Renal pelvis (tissue), 4 donors: ENCODE measurements around the gene SLC31A2. TPM values are rescaled to one million over a fixed set of nuclear protein-coding genes. Genes with fewer than 3 reads are reported as not detected.

Source experiments
- DNase-seq: peaks from one replicate; pipeline ENCODE4 v3.0.0-alpha.2; 2013
- polyA plus RNA-seq, 3 donors: library from polyadenylated mRNA; unstranded; fragments of 120-200 nt; gene quantifications; one replicate each; pipeline ENCODE4 v1.2.1, GENCODE V29; 2013; ENCODE audit not compliant: insufficient read length in 3 of 3

SLC31A2 gene
- polyA plus RNA-seq, 3 donors, result 2.5 to 3.8 (median 3.3) TPM

DNA sequence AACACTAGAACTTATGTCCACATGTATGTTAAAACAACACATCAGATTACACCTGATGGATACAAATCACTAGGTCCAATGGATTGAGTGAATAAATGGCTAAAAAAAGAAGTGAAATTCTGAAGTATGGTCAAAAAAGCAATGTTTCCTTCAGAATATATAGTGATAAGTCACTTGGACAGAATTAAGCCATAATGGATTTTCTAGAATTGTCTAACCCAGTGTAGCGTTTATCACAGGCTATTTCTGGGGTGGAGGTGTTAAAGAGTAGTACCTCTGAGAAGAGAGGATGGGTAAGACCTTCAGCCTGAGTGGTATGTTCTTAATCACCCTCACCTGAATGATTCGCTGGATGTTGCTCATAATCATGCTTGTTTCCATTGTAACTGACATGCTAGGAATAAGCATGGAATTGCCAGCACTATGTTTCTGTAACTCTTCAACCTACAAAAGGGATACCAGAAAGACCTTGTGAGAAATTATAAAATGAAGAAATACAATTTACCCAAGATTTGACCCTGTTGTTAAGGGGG lies 33.2 kb downstream of the SLC31A2 start:
- no peak for DNase-seq

DNA sequence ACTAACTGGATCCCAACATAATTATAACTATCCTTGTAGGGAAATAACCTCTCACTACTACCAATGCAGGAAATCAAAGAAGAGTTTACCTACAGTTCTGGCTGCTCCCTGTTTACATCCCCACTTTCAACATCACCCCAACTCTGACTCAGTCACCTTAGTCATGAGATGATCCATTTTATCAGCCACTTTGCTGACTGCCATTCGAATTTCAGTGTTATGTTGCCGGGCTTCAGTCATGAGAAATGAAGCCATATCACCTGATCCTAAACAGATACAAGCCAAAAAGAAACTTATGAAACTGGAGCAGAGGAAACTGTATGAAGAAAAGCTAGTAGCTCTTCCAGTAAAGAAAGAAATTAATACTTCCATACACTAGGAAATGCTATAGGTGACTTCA lies 33.7 kb downstream of the SLC31A2 start:
- no peak for DNase-seq

GRCh38 chr9:113185271-113185670 lies 34.5 kb downstream of the SLC31A2 start:
- no peak for DNase-seq

DNA sequence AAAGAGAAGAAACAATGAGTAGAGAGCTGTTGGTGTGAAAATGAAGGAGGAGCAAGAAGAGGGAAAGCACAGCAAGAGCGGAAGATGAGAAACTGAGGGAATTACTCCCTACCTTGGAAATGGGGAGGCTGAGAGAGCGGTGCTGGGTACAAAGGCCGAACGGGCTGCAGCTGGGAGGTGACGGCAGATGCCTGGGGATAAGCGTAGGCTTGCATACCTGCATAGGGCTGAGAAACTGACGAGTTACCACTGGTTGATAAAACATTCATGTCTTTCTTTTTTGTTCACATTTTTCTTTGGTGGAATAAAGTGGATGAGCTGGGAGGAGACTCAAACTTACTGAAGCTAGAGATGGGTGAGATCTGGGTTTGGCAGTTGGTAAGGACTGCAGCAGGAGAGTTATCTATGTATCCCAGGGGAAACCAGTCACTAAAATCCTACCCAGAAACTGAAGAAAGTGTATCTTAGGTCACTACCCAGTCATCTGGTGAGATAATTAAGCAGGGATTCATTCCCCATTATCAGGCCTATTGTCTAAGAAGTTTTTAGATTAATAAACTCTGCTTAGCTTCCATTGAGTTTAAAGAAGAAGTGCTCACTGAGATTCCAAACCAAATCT lies 35.4 kb downstream of the SLC31A2 start:
- DNase-seq, result no peak

DNA sequence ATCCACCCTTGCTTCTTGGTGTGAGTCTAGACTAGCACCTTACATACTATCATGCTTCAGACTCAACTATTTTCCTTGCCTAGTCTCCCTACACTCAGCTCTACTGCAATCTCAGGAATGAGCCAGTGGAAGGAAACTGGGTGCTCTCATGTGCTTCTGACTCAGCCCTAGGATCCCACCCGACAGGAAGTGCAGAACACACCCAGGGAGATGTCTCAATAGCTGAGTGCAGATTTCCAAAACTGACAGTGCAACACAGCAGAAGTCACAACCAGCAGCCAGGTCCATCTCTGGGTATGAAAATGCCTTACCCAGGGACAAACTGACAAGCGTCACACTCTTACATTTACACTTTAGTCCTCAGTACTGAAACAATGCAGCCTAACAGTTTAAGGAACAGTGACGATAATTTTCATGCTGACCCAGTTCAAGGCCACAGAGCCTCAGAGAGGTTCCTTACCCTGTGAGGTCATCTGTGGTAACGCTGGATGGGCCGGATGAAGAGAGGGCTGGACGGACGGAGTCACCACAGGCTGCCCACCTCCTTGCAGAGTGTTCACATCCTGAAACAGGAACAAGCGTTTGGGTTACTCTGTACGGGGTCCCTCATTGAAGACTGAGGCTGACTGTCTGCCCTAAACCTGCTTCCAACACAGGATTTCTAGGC lies 37.3 kb downstream of the SLC31A2 start:
- no peak for DNase-seq

GRCh38 chr9:113192455-113192854 lies 41.6 kb downstream of the SLC31A2 start:
- DNase-seq, result no peak

GRCh38 chr9:113199683-113200329 lies 49.0 kb downstream of the SLC31A2 start:
- DNase-seq, result no peak

DNA sequence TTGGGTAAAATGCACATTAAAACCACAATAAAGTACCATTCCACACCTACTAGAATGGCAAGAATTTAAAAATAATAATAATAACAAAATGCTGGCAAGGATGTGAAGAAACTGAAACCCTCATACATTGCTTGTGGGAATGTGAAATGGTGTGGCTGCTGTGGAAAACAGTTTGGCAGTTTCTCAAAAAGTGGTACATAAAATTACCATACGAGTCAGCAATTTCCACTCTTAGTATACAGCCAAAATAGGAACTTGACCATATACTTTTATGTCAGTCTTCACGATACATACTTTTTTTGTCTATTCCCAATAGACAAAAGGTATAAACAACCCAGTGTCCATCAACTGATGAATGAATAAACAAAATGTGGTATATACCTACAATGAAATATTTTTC lies 54.6 kb downstream of the SLC31A2 start:
- no peak for DNase-seq

- DNase-seq, result no peak
Measured at GRCh38 chr9:113205861-113206260, 55.1 kb downstream of the SLC31A2 start.

- no peak for DNase-seq
Measured at GRCh38 chr9:113210815-113211214, 60.0 kb downstream of the SLC31A2 start.

Other genes starting within 250 kb of the SLC31A2 start
- gene ZNF883, start 138.8 kb upstream of the SLC31A2 start, polyA plus RNA-seq, result 10 to 100 TPM in 1 of 3 donors, 1 to 10 TPM in 2; 7.1 to 10.4 (median 8.3) TPM
- 10 to 100 TPM in 2 of 3 donors, 1 to 10 TPM in 1; 9.6 to 12.2 (median 10.8) TPM for gene ZFP37, start 94.3 kb upstream of the SLC31A2 start, polyA plus RNA-seq
- gene FKBP15, start 70.3 kb downstream of the SLC31A2 start, polyA plus RNA-seq, result 10 to 100 TPM; 31.4 to 33.1 (median 32.8) TPM
- 10 to 100 TPM; 18.7 to 30.3 (median 23.8) TPM for gene SLC31A1, start 70.5 kb downstream of the SLC31A2 start, polyA plus RNA-seq
- gene CDC26, start 124.6 kb downstream of the SLC31A2 start, polyA plus RNA-seq, result 10 to 100 TPM; 33.0 to 42.9 (median 36.3) TPM
- 10 to 100 TPM; 30.6 to 42.9 (median 40.3) TPM for gene PRPF4, start 124.7 kb downstream of the SLC31A2 start, polyA plus RNA-seq
- gene RNF183, start 152.4 kb downstream of the SLC31A2 start, polyA plus RNA-seq, result 1 to 10 TPM; 6.0 to 8.7 (median 7.0) TPM
- 1 to 10 TPM; 5.0 to 8.4 (median 8.4) TPM for gene WDR31, start 189.3 kb downstream of the SLC31A2 start, polyA plus RNA-seq
- 10 to 100 TPM; 10.0 to 11.1 (median 10.5) TPM for gene BSPRY, start 198.5 kb downstream of the SLC31A2 start, polyA plus RNA-seq
- 10 to 100 TPM; 39.1 to 53.4 (median 51.9) TPM for gene HDHD3, start 226.0 kb downstream of the SLC31A2 start, polyA plus RNA-seq